ENCODE data around the gene COG5. TPM values are rescaled to one million over a fixed set of nuclear protein-coding genes. Genes with fewer than 3 reads are reported as not detected.

Gene COG5
- total and polyA plus RNA-seq, 9 of the 15 experiments (the other 6 are each of a cell fraction or from before 2014, with no cell fraction given): 15.3 to 75.1 (median 56.4) TPM

GRCh38 chr7:107318523-107319160 lies 245.1 kb downstream of the COG5 start (continued):
- TF ChIP-seq HMG20A (CRISPR knock-in tag; conservative IDR thresholded peaks at IDR 0.05): no peak
- peak; percentile 97 for TF ChIP-seq DPF2 (IDR thresholded peaks at IDR 0.05)
- TF ChIP-seq SMARCA4 (IDR thresholded peaks at IDR 0.05): peak; percentile 92
- peak; percentile 98 for TF ChIP-seq CUX1 (CRISPR knock-in tag; IDR thresholded peaks at IDR 0.05)
- TF ChIP-seq SIN3A (IDR thresholded peaks at IDR 0.05; ENCODE audit: borderline replicate concordance in 2 of 2, control insufficient read depth in 1 of 2, low read depth in 2 of 2, low read length in 2 of 2): no peak
- TF ChIP-seq NFE2L1 (tag; IDR thresholded peaks at IDR 0.05; ENCODE audit: borderline replicate concordance, low read depth): peak; percentile 88
- no peak for TF ChIP-seq RBM39 (optimal IDR thresholded peaks at IDR 0.05; ENCODE audit: low read depth, low read length)
- no peak for TF ChIP-seq SMARCB1 (IDR thresholded peaks at IDR 0.05; ENCODE audit: insufficient read length, low read depth)
- peak; percentile 44; the same call in 1 of the 2 replicates for TF ChIP-seq ZBTB26 (CRISPR knock-in tag; IDR thresholded peaks at IDR 0.05)
- TF ChIP-seq SAFB (IDR thresholded peaks at IDR 0.05; ENCODE audit: borderline replicate concordance, low read depth, low read length): no peak
- no peak for TF ChIP-seq HMGXB4 (CRISPR knock-in tag; IDR thresholded peaks at IDR 0.05)
- TF ChIP-seq CBX2 (IDR thresholded peaks at IDR 0.05; ENCODE audit: insufficient read depth, low read length, poor library complexity, severe bottlenecking): no peak
- TF ChIP-seq ZNF639 (CRISPR knock-in tag; conservative IDR thresholded peaks at IDR 0.05 in 1 of 2, IDR thresholded peaks at IDR 0.05 in 1 of 2): peak in 1 of 2 experiments; percentile 97; a peak in 2 of 4 replicates
- TF ChIP-seq NBN (IDR thresholded peaks at IDR 0.05; ENCODE audit: low read depth): peak; percentile 83
- TF ChIP-seq ZNF12 (CRISPR knock-in tag; IDR thresholded peaks at IDR 0.05): no peak
- peak; percentile 93 for TF ChIP-seq ATF7 (IDR thresholded peaks at IDR 0.05)
- no peak for TF ChIP-seq ZNF444 (CRISPR knock-in tag; IDR thresholded peaks at IDR 0.05)
- no peak for TF ChIP-seq RAD21 (CRISPR knock-in tag; conservative IDR thresholded peaks at IDR 0.05 in 1 of 2, IDR thresholded peaks at IDR 0.05 in 1 of 2)
